NB4 (cell line): ENCODE results near the gene CEP68.
"Not testable (repeated sequence)": the region's sequence is repeated elsewhere in the genome, so short reads cannot be mapped to it uniquely, and the experiment has no call there.

Experiments
- CTCF ChIP-seq: IDR thresholded peaks from one replicate; pipeline ENCODE4 v1.5.1; 2012; ENCODE audit warnings: low read depth, low read length
- MAX ChIP-seq: IDR thresholded peaks from 2 replicates; pipeline ENCODE4 v1.6.1; 2011; ENCODE audit warnings: low read depth, low read length
- MYC ChIP-seq: IDR thresholded peaks from 2 replicates; pipeline ENCODE4 v1.6.1; 2011; ENCODE audit warnings: low read depth, low read length
- POLR2A ChIP-seq: IDR thresholded peaks from 2 replicates; pipeline ENCODE4 v1.6.1; 2011; ENCODE audit warnings: mild to moderate bottlenecking; ENCODE audit not compliant: insufficient read length; ENCODE audit errors: extremely low read depth

DNA sequence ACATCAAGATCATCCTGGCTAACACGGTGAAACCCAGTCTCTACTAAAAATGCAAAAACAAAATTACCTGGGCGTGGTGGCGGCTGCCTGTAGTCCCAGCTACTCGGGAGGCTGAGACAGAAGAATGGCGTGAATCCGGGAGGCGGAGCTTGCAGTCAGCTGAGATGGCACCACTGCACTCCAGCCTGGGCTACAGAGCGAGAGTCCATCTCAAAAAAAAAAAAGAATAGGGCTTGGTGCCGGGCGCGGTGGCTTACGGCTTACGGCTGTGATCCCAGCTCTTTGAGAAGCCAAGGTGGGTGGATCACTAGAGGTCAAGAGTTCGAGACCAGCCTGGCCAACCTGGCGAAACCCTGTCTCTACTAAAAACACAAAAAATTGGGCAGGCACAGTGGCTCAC lies 76.7 kb downstream of the CEP68 start:
- TF ChIP-seq POLR2A, MYC, CTCF, MAX: not testable (repeated sequence)
